Stomach (tissue), 4 donors: ENCODE data around the gene INTS6L.

Source experiments
- CTCF ChIP-seq, 7 experiments: fragments of 450-650 bp in 4 of 7; fragments of 200-600 bp in 3 of 7; sonication (generic) in 3 of 7; IDR thresholded peaks; one replicate each; pipeline ENCODE4 v1.5.1; 2016 to 2019; ENCODE audit warnings: antibody characterized with exemption in 7 of 7, control low read depth in 2 of 7, mild to moderate bottlenecking in 1 of 7
- POLR2AphosphoS5 ChIP-seq, 3 donors: sonication (generic); formaldehyde crosslinking; IDR thresholded peaks; one replicate each; pipeline ENCODE4 v1.6.1; 2016; ENCODE audit warnings: antibody characterized with exemption in 3 of 3

- peak in 1 of 7 experiments; percentile 7 for TF ChIP-seq CTCF (IDR thresholded peaks at IDR 0.05)
- TF ChIP-seq POLR2AphosphoS5 (IDR thresholded peaks at IDR 0.05), result no peak
Measured at GRCh38 chrX:135572436-135572835, 52.0 kb downstream of the INTS6L start.
